ENCODE data around the gene MYBPC1.

DNA sequence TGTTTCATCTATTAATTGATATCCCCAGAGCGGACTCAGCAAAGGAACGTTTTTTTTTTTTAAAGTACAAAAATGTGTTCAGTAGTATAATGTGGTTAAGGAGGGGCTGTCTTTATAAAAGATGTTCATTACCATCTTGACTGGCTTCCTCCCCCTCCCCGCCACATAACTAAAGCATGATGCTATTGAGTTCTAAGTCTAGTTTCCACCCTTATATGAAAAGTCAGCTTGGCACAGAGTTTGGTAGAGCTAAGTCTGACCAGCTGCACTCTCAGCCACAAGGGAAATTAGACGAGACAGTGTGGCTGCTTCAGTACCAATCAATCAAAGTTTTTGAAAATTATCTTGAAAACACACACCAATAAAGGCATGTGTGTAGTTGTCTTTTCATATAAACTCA lies 1.9 kb upstream of the MYBPC1 start:
- TF ChIP-seq POLR2A (IDR thresholded peaks at IDR 0.05; ENCODE audit: low read length) (no peak), GATA1 (IDR thresholded peaks at IDR 0.05; ENCODE audit: low read depth, low read length) (no peak)

All from erythroblast (primary cell).